ENCODE results near the gene HCN2. TPM values are rescaled to one million over a fixed set of nuclear protein-coding genes. Genes with fewer than 3 reads are reported as not detected.

The HCN2 gene
- total and polyA plus RNA-seq, 8 donors: 0.06 to 0.50 (median 0.17) TPM

DNA sequence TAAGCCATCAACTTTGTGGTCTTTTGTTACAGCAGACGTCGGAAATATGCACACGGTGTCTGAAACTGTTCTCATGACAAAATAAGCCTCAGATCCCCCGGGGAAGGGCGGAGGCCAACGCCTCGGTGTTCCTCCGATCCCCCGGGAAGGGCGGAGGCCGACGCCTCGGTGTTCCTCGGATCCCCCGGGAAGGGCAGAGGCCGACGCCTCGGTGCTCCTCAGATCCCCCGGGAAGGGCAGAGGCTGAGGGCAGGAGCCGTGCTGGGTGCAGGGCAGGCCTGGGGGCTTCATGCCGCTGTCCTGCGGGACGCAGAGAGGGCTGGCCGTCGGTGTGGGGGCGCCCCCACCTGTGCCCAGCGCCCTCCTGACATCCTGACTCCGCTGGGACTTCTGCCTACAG is 54.7 kb downstream of the HCN2 start:
- peaks cover 0 to 61% of the 10 kb centered on the region in 2 donors for H3K36me3 ChIP-seq
- DNase-seq: no peak

DNA sequence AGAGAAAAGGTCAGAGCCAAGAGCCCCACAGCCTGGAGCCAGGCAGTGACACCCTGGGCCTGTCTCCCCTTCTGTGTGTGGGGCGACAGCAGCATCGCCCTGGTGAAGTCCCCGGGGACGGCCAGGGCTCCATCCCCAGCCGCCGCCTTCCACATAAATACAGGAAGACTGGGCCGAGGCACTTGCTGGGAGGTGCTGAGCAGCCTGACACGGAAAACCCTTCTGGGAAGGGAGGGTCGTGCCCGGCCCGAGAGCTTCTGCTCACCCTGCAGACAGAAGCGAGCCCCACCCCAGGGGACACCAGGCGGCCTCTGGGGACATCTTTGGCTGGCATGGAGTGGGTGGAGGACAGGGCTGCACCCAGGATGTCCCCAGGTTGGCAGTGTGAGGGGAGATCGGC is 55.1 kb downstream of the HCN2 start:
- peaks cover 0 to 7% of the 10 kb centered on the region in 2 donors for H3K27me3 ChIP-seq
- peaks cover 0 to 5% of the 10 kb centered on the region in 2 donors for H3K4me1 ChIP-seq
- intact Hi-C loops (cut with DNase I): no loop called here
- DNase-seq (no peak), ATAC-seq (no peak)
- TF ChIP-seq, protein P1, sequence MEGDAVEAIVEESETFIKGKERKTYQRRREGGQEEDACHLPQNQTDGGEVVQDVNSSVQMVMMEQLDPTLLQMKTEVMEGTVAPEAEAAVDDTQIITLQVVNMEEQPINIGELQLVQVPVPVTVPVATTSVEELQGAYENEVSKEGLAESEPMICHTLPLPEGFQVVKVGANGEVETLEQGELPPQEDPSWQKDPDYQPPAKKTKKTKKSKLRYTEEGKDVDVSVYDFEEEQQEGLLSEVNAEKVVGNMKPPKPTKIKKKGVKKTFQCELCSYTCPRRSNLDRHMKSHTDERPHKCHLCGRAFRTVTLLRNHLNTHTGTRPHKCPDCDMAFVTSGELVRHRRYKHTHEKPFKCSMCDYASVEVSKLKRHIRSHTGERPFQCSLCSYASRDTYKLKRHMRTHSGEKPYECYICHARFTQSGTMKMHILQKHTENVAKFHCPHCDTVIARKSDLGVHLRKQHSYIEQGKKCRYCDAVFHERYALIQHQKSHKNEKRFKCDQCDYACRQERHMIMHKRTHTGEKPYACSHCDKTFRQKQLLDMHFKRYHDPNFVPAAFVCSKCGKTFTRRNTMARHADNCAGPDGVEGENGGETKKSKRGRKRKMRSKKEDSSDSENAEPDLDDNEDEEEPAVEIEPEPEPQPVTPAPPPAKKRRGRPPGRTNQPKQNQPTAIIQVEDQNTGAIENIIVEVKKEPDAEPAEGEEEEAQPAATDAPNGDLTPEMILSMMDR (IDR thresholded peaks at IDR 0.05): no peak
- no peaks in the 10 kb centered on the region for H3K9me3 ChIP-seq
- peaks cover 0 to 65% of the 10 kb centered on the region in 2 donors for H3K36me3 ChIP-seq
- no peak overlapping the region for H3K4me3 ChIP-seq
- no peak overlapping the region for H3K27ac ChIP-seq

More for the DNA sequence above, 54.7 kb downstream of the HCN2 start:
- Histone ChIP-seq H3K27me3 (peaks cover 0 to 11% of the 10 kb centered on the region in 2 donors), H3K27ac (no peak overlapping the region), H3K4me1 (peaks cover under 1 to 6% of the 10 kb centered on the region in 2 donors), H3K9me3 (no peaks in the 10 kb centered on the region), H3K4me3 (no peak overlapping the region)
- TF ChIP-seq, protein P1 (IDR thresholded peaks at IDR 0.05): no peak
- intact Hi-C loops (cut with DNase I): no loop called here
- no peak for ATAC-seq

DNA sequence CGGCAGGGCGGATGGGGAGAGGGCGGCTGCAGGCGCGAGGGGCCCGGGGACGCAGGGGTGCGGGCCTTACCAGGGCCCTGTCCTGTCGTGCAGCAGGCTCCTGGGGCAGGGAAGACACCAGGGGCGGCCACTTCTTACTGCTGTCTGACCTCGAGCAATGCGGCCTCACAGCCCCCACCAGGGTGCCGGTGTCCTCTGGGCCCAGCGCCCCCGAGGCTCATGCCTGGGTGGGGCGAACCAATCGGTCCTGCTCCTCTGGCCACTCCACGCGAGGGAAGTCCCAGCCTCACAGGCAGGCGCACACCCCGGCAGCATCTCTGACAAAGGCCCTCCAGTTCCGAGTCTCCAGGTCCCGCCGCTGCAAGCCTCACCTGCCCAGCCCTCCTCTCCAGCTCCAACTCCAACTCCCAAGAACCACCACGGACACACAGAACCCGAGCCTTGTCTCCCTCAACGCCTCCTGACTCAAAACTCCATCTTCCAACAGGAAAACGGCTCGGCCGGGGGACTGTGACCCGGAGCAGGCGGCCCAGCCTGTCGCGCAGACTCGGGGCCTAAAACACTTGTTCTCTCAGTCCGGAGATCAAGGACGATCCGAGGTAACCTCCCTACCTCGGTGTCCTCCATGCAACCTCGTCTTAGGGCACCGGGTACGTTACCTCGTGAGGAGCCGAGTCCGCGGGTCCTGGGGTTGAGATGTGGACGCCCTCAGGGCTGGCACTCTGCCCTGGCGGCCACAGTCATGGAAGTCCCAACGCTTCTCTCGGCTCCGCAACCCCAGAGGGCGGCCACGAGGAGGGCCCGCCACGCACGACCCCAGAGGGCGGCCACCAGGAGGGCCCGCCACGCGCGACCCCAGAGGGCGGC is 56.5 kb downstream of the HCN2 start:
- Histone ChIP-seq H3K27ac (no peak overlapping the region), H3K9me3 (no peaks in the 10 kb centered on the region), H3K4me1 (no peaks in the 10 kb centered on the region), H3K36me3 (peaks cover 0 to 79% of the 10 kb centered on the region in 2 donors), H3K27me3 (no peaks in the 10 kb centered on the region), H3K4me3 (no peak overlapping the region)
- ATAC-seq: no peak
- TF ChIP-seq, protein P1 (IDR thresholded peaks at IDR 0.05): no peak
- intact Hi-C loops (cut with DNase I): no loop called here
- peak in 1 of 4 donors; percentile 71 for DNase-seq

DNA sequence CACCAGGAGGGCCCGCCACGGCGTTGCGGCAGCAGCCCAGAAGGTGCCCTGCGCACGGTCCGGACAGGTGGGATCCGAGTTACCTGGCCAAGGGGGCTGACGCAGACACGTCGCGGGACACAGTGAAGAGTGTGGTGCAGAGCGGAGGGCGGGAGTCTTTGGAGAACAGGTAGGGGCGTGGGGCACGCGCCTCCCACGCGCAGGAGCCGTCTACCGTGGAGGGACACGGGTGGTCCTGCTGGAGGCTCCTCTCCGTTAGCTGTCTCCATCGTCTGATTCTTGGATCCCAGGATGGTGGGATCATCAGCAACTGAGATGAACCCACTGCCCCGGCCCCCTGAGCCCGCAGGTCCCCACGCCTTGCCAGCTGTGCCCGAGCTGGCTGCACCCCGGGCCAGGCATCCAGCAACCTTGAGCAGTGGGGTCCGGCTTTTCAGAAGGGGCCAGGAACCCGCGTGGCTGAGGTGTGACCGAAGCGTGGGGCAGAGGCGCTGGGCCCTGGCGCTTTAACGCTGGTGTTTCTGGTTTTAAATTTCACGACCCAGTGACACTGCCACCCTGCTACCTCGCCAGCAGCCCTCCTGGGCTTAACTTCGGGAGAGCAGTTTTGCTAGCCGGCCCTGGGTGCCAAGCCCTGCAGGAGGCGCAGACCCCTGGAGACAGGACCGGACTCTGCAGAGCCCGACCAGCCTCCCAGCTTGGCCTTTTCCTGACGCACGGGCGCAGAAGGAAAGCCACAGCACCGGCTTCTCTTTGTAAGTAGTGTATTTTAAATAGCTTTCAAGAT is 57.3 kb downstream of the HCN2 start:
- DNase-seq (peak in 1 of 4 donors; percentile 75), ATAC-seq (no peak)
- intact Hi-C loops (cut with DNase I): no loop called here
- Histone ChIP-seq H3K27me3 (no peaks in the 10 kb centered on the region), H3K36me3 (peaks cover 0 to 87% of the 10 kb centered on the region in 2 donors), H3K9me3 (no peaks in the 10 kb centered on the region), H3K4me3 (no peak overlapping the region), H3K27ac (no peak overlapping the region), H3K4me1 (no peaks in the 10 kb centered on the region)
- TF ChIP-seq, protein P1 (IDR thresholded peaks at IDR 0.05): no peak

All from left lung (tissue), 10 donors.